ENCODE results near the gene PIP4K2A.

The PIP4K2A gene

GRCh38 chr10:22690614-22691431, 23.6 kb downstream of the PIP4K2A start:
- DNase-seq = no peak

DNA sequence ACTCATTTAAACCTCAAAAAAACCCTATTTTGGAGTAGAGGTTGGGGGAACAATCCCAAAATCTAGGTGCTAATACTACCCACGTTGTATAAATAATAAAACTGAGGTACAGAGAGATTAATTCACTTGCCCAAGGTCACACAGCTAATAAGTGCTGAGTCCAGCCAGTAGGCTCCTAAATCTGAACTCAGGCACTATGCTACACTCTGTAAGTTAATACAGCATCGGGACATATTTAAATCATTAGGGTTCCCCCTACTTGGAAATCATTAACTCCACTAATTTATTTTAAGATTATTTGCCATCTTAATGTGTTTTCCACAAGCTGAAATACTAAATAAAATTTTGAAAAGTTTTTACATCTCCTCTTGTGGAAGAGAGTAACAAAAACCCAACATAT, 24.2 kb downstream of the PIP4K2A start:
- DNase-seq = no peak

GRCh38 chr10:22686347-22686746, 28.0 kb downstream of the PIP4K2A start:
- no peak for DNase-seq

DNA sequence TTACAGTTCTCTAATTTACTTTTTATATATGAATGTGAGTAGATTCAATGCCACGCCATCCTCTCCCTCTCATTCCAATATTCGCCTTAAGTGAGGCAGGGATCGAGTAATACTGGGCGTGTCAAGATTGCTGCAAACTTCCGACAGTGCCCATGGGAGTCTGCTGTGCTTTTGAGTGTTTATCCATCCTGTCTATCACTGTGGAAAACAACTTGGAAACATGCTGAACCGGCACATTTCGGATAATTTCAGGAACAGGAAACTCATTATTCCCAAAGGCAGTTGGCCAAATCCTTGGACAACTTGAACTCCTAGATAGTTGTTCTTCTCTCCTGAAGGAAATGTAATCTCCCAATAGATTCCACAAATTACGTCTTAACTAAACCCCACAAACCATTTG, 28.5 kb downstream of the PIP4K2A start:
- no peak for DNase-seq

DNA sequence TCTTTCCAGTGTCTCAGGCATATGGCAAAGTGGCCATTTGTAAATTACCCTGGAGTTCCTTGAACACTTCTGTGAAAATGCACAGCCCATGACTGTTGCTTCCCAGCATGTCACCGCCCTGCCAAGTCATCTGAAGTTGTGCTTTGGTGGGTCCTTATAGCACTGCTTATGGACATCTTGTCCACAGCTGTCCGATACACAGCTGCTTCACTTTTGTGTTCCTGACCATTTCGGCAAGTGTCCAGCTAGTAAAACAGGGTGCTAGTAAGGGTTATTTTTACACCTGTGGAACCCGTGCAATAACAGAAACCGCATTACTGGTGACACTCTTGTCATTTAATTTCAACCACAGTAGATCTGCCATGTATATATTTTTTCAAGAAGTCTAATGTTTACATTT, 29.7 kb downstream of the PIP4K2A start:
- DNase-seq = no peak

GRCh38 chr10:22683140-22683389, 31.3 kb downstream of the PIP4K2A start:
- DNase-seq = no peak

DNA sequence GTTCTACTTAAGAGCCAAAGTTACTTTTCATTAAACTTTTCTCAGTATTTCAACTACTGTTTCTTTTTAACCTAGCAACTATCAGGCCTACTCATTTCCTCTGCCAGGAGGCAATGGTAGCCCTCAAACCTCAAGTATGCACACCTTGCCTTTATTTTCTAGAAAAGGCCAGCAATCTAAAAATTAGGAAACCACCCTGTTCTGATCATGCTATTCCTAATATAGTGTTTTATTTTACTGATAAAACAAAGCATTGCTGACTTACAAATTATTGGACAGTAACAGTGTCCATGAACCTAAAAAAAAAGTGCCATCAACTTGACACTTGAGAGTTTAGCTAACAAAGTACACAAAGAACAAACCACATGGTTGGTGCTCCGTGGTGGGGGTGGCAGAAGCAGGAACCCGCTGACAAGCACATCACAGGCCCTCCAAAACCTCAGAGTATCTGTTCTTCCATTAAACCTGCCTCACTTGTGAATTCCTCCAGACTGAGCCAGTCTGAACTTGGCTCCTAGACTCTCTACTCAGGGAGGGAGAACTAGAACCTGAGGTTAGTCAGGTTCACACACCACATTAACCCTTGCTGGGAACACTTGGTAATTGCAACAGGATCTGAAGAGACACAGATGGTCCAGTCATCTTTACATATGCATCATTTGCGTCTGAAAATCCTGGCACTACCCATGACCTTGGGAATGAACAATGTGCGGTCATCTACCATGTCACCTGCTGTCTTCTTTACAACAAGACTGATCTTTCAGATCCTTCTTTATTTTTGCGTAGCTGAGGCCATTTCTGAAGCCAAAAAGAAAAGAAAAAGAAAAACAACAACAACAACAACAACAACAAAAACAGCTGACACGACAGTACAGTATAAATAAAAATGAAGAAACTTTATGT, 31.9 kb downstream of the PIP4K2A start:
- no peak for DNase-seq

GRCh38 chr10:22681783-22682183, 32.6 kb downstream of the PIP4K2A start:
- DNase-seq = no peak

DNA sequence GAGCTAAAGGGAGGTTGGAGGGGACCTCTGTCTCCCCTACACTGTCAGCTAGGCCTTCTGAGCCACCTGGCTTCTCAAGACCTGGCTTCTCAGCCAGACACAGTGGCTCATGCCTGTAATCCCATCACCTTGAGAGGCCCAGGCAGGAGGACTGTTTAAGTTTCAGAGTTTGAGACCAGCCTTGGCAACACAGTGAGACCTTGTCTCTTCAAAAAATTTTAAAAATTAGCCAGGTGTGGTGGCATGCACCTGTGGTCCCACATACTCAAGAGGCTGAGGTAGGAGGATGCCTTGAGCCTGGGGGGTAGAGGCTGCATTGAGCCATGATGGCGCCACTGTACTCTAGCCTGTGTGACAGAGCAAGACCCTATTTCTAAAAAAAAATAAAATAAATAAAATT, 33.1 kb downstream of the PIP4K2A start:
- DNase-seq = no peak

GRCh38 chr10:22679608-22680007, 34.8 kb downstream of the PIP4K2A start:
- DNase-seq = no peak

- no peak for DNase-seq
These were observed 37.0 kb downstream of the PIP4K2A start for GRCh38 chr10:22677333-22677732.

DNA sequence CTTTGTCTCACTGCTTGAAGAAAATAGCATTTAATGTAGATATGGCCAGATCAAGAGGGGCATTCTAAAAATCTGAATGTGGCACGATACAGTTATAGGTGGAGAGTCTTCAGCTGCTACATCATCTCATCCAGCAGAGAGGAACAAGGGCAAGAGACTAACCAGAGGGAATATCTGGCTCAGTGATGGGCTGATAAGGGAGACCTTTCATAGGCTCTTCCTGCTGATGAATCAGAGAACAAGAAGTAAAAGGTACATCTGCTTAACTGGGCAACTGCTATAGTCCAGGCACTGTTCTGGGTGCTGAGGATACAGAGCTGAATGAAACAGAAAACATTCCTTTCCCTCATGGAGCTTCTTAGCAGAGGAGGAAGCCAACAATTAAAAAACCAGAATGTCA, 37.9 kb downstream of the PIP4K2A start:
- DNase-seq = no peak

GRCh38 chr10:22674573-22674930, 39.8 kb downstream of the PIP4K2A start:
- DNase-seq = no peak

DNA sequence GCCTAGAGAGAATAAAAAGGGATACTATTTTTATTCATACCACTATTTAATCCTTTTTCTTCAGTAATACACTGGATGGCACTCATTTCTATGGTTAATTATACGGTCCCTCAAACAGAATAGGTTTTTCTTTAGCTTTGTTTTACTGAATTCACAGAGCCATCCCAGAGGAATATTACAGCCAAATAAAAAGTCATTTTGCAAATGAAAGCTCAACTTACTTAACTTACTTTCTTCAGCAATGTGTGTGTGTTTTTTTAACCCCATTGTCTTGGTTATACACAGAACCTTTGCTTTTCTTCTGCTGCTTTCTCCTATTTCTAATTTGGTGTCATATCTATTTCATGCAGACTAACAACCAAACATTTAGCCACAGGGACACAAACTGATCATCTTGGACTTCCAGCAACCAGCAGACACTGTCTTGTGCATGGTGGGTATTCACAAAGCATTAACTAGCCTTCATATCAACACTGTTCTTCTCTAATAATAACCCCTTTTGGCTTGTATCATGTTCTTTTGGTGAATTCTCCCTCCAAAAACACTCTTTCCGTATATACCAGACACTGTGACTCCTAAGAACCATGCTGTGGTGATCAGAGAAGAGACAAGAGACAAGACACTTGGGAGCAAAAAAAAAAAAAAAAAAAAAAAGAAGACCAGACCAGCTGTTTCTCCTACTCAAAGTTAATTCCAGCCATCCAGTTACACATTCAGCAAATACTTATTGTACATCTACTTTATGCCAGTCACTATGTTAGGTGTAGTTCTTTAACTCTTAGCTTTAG, 40.4 kb downstream of the PIP4K2A start:
- DNase-seq = no peak

- DNase-seq = no peak
These were observed 41.3 kb downstream of the PIP4K2A start for GRCh38 chr10:22673091-22673392.

DNA sequence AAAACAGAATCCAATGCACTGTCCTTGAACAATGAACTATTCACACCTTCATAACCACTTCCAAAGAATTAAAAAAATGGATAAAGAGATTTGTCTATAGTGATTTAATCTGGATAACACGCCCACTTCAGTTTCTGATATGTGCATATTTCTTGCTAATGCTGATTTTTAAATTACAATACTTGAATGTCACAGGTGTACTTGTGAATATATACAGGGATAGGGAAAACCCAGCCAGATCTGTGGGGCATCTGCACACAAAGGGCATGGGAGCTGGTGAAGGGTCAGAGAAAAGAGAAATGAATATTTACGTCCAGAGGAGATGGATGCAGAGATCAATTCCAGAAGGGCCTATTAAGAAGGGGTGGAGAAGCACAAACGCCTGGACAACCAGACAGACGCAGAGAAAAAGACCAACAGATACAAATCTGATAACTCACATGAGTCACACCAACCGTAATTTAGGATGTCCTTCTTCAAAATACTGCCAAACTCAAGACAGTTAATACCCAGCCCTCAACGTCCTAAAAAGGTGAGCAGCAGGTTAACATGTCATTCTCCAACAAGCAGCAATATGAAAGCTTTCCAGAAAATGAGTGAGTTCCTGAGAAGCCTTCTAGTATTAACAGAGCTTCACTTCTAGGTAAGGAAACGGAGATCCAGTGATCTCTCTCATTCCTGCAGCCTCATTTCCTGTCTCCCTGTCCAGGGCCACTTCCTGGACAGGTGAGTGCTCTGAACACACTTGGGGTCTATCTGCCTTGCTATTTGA, 41.9 kb downstream of the PIP4K2A start:
- DNase-seq = no peak

- DNase-seq = no peak
These were observed 43.6 kb downstream of the PIP4K2A start for GRCh38 chr10:22670788-22671187.

- no peak for DNase-seq
These were observed 45.1 kb downstream of the PIP4K2A start for GRCh38 chr10:22669163-22669711.

- no peak for DNase-seq
These were observed 47.3 kb downstream of the PIP4K2A start for GRCh38 chr10:22667093-22667480.

- DNase-seq = no peak
These were observed 47.9 kb downstream of the PIP4K2A start for GRCh38 chr10:22666287-22667092.

GRCh38 chr10:22665329-22665728, 49.0 kb downstream of the PIP4K2A start:
- no peak for DNase-seq

All from NCI-H1048 (cell line).